HEK293 (cell line): ENCODE measurements around the gene BST1.

Experiments
- CTCF ChIP-seq: fragments of 450-650 bp; formaldehyde crosslinking; IDR thresholded peaks from 2 replicates; pipeline ENCODE4 v1.5.1; 2016; ENCODE audit warnings: missing biosample characterization, missing genetic modification characterization
- HOXD13 ChIP-seq: sonication (generic); formaldehyde crosslinking; IDR thresholded peaks from 2 replicates; pipeline ENCODE4 v1.8.0; 2022; ENCODE audit warnings: missing genetic modification reagents, borderline replicate concordance
- PBX3 ChIP-seq: sonication (generic); formaldehyde crosslinking; IDR thresholded peaks from 2 replicates; pipeline ENCODE4 v1.8.1; 2022; ENCODE audit warnings: mild to moderate bottlenecking, moderate library complexity, missing genetic modification reagents
- PRDM6 ChIP-seq: fragments of 450-650 bp; formaldehyde crosslinking; IDR thresholded peaks from 2 replicates; pipeline ENCODE4 v1.5.1; 2017; ENCODE audit warnings: missing biosample characterization, missing genetic modification characterization
- ZBTB17 ChIP-seq: fragments of 450-650 bp; formaldehyde crosslinking; IDR thresholded peaks from 2 replicates; pipeline ENCODE4 v1.5.1; 2016; ENCODE audit warnings: missing biosample characterization, missing genetic modification characterization
- ZNF114 ChIP-seq: fragments of 450-650 bp; formaldehyde crosslinking; IDR thresholded peaks from 2 replicates; pipeline ENCODE4 v1.5.0; 2017; ENCODE audit warnings: missing biosample characterization, missing genetic modification characterization
- ZNF184 ChIP-seq: fragments of 450-650 bp; IDR thresholded peaks from 2 replicates; pipeline ENCODE4 v1.5.1; 2018; ENCODE audit warnings: missing biosample characterization, mild to moderate bottlenecking, missing genetic modification characterization
- ZNF280D ChIP-seq: fragments of 450-650 bp; formaldehyde crosslinking; IDR thresholded peaks from 2 replicates; pipeline ENCODE4 v1.5.1; 2016; ENCODE audit warnings: missing biosample characterization, missing genetic modification characterization
- ZNF518A ChIP-seq: fragments of 450-650 bp; formaldehyde crosslinking; conservative IDR thresholded peaks from 2 replicates; pipeline ENCODE4 v1.5.1; 2016; ENCODE audit warnings: low read depth, missing biosample characterization, missing genetic modification characterization
- ZNF558 ChIP-seq: fragments of 450-650 bp; formaldehyde crosslinking; IDR thresholded peaks from 2 replicates; pipeline ENCODE4 v1.5.1; 2016; ENCODE audit warnings: missing biosample characterization, missing genetic modification characterization
- ZNF561 ChIP-seq: fragments of 450-650 bp; IDR thresholded peaks from 2 replicates; pipeline ENCODE4 v1.5.1; 2018; ENCODE audit warnings: missing biosample characterization, missing genetic modification characterization, borderline replicate concordance
- ZNF747 ChIP-seq: fragments of 450-650 bp; formaldehyde crosslinking; IDR thresholded peaks from 2 replicates; pipeline ENCODE4 v1.5.1; 2016; ENCODE audit warnings: missing biosample characterization, missing genetic modification characterization
- ZNF792 ChIP-seq: fragments of 450-650 bp; formaldehyde crosslinking; IDR thresholded peaks from 2 replicates; pipeline ENCODE4 v1.5.1; 2016; ENCODE audit warnings: missing biosample characterization, missing genetic modification characterization
- ZSCAN30 ChIP-seq: fragments of 450-650 bp; IDR thresholded peaks from 2 replicates; pipeline ENCODE4 v1.5.1; 2018; ENCODE audit warnings: missing biosample characterization, mild to moderate bottlenecking, missing genetic modification characterization, moderate library complexity

GRCh38 chr4:15716115-15716514 is 13.2 kb downstream of the BST1 start:
- no peak for TF ChIP-seq ZNF184 (tag by site-specific recombination)
- no peak for TF ChIP-seq CTCF (tag by site-specific recombination)
- no peak for TF ChIP-seq ZNF114 (tag by site-specific recombination)
- no peak for TF ChIP-seq PBX3 (CRISPR knock-in tag)
- TF ChIP-seq ZNF792 (tag by site-specific recombination): no peak
- TF ChIP-seq PRDM6 (tag by site-specific recombination): no peak
- TF ChIP-seq ZBTB17 (tag by site-specific recombination): no peak
- TF ChIP-seq ZNF280D (tag by site-specific recombination): no peak
- no peak for TF ChIP-seq ZNF518A
- no peak for TF ChIP-seq HOXD13 (CRISPR knock-in tag)
- TF ChIP-seq ZSCAN30: no peak
- no peak for TF ChIP-seq ZNF561
- TF ChIP-seq ZNF558 (tag by site-specific recombination): no peak
- no peak for TF ChIP-seq ZNF747
